ENCODE results near the gene PXYLP1.
A peak's percentile ranks its signal among the peaks of the same experiment; 100 is the strongest.
"Not testable (repeated sequence)": the region's sequence is repeated elsewhere in the genome, so short reads cannot be mapped to it uniquely, and the experiment has no call there.

PXYLP1 gene

GRCh38 chr3:141231101-141231951 is at the start of gene PXYLP1:
PXYLP1 (plus strand) TSS chr3:141231825; CDS start chr3:141260176, 28,351 bp downstream.
- peak; percentile 86 for DNase-seq

GRCh38 chr3:141183606-141184005 is 48.0 kb upstream of the PXYLP1 start:
- no peak for DNase-seq

GRCh38 chr3:141184430-141184829 is 47.2 kb upstream of the PXYLP1 start:
- DNase-seq: no peak

- no peak for DNase-seq
Measured at GRCh38 chr3:141191097-141191749, 40.4 kb upstream of the PXYLP1 start.

- peak; percentile 93 for DNase-seq
Measured at GRCh38 chr3:141192345-141192744, 39.3 kb upstream of the PXYLP1 start.

GRCh38 chr3:141193066-141193830 is 38.4 kb upstream of the PXYLP1 start:
- DNase-seq: no peak

- no peak for DNase-seq
Measured at GRCh38 chr3:141201122-141201521, 30.5 kb upstream of the PXYLP1 start.

- no peak for DNase-seq
Measured at GRCh38 chr3:141202682-141203081, 28.9 kb upstream of the PXYLP1 start.

GRCh38 chr3:141203866-141204265 is 27.8 kb upstream of the PXYLP1 start:
- DNase-seq: no peak

GRCh38 chr3:141204343-141204742 is 27.3 kb upstream of the PXYLP1 start:
- no peak for DNase-seq

GRCh38 chr3:141211306-141211705 is 20.3 kb upstream of the PXYLP1 start:
- not testable (repeated sequence) for DNase-seq

GRCh38 chr3:141212101-141212500 is 19.5 kb upstream of the PXYLP1 start:
- no peak for DNase-seq

- DNase-seq: no peak
Measured at GRCh38 chr3:141212555-141212954, 19.1 kb upstream of the PXYLP1 start.

- DNase-seq: no peak
Measured at GRCh38 chr3:141216975-141217374, 14.7 kb upstream of the PXYLP1 start.

GRCh38 chr3:141217389-141217788 is 14.2 kb upstream of the PXYLP1 start:
- no peak for DNase-seq

- DNase-seq: no peak
Measured at GRCh38 chr3:141218162-141218835, 13.3 kb upstream of the PXYLP1 start.

GRCh38 chr3:141218926-141219325 is 12.7 kb upstream of the PXYLP1 start:
- no peak for DNase-seq

GRCh38 chr3:141223673-141224166 is 7.9 kb upstream of the PXYLP1 start:
- no peak for DNase-seq

- no peak for DNase-seq
Measured at GRCh38 chr3:141225939-141226338, 5.7 kb upstream of the PXYLP1 start.

GRCh38 chr3:141227216-141227615 is 4.4 kb upstream of the PXYLP1 start:
- DNase-seq: no peak

- peak; percentile 92 for DNase-seq
Measured at GRCh38 chr3:141227752-141228151, 3.9 kb upstream of the PXYLP1 start.

- no peak for DNase-seq
Measured at GRCh38 chr3:141228395-141228794, 3.2 kb upstream of the PXYLP1 start.

GRCh38 chr3:141229132-141229531 is 2.5 kb upstream of the PXYLP1 start:
- no peak for DNase-seq

Data from fibroblast of upper back skin (primary cell).